Stimulated activated CD8-positive, alpha-beta memory T cell treated with anti-CD3 and anti-CD28 coated beads, Interleukin-12 subunit alpha, Interleukin-12 subunit beta, amount 100 ng/mL, for 4 hours (primary cell): Measurements from ENCODE around the gene AK9.
"Not testable (repeated sequence)": the region's sequence is repeated elsewhere in the genome, so short reads cannot be mapped to it uniquely, and the experiment has no call there.

ENCODE experiments used
- DNase-seq: peaks from one replicate; pipeline ENCODE4 v3.0.0-alpha.2; 2020; ENCODE audit warnings: low read depth

Gene AK9

GRCh38 chr6:109625199-109625598 lies 65.8 kb downstream of the AK9 start:
- no peak for DNase-seq

DNA sequence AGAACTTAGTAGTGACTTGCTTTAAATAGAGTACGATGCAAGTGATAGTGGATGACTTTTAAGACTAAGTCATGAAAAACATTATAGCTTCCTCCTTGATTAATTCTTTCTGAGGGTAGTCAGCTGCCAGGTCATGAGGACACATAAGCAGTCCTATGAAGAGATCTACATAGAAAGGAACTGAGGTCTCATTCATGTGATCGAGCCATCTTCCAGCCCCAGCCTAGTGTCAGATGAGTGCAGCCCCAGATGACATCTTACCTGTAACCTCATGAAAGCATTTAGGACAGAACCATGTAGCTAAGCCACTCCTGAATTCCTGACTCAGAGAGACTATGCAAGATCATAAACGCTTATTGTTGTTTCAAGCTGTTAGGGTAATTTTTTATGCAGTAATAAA lies 67.7 kb downstream of the AK9 start:
- DNase-seq: no peak

DNA sequence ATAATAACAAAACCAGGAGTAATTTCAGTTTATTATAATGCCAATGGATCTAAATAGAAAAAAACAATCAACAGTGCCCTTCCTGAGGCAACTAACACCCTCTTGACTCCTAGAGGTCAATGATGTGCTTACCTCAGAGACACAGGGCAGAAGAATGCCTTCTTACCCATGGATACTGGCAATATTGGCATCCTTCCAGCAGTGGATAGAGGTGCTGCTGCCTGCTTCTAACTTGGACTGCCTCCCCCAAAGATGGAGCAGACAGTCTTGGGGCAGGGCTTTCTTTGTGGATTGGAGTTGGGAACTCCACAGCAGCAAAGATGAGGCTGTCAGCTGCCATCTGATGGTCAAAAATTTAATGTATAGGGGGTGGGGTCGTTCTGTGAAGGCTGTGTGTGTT lies 78.7 kb downstream of the AK9 start:
- DNase-seq: no peak

DNA sequence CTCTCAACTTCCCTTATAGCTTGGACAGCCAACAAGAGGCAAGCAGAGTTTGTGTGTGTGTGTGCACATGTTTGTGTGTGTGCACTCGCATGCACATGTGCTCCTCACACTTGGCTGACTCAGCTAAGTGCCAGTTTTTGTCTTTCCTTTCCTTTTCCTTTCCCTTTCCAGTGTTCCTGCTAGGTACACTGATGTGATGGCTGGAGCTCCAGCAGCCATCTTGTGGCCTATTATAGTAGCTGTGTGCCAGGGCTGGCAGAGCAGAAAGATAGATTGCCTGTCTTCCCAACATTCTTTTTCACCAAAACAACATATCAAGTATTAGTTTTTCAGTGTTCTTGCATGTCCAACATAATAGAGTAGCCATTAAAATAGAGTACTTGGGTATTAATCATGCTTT lies 79.5 kb downstream of the AK9 start:
- no peak for DNase-seq

DNA sequence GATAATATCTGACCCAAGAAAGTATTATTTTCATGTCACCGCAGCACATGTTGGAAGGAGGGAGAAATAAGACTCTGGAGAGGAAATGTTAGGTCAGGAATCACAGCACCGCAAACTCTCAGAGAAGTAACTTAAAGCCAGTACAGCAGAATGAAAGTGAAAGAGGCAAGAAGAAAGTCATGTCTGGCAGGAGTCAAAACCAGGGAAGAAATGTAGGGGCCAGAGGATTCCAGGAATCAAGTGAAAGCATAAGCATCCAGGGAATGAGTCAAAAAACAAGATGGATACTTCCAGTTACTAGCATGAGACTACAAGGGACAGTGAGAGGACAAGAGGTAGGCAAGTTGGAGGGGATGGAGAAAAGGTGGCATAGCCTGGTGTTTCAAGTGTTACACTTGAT lies 80.4 kb downstream of the AK9 start:
- DNase-seq: no peak

DNA sequence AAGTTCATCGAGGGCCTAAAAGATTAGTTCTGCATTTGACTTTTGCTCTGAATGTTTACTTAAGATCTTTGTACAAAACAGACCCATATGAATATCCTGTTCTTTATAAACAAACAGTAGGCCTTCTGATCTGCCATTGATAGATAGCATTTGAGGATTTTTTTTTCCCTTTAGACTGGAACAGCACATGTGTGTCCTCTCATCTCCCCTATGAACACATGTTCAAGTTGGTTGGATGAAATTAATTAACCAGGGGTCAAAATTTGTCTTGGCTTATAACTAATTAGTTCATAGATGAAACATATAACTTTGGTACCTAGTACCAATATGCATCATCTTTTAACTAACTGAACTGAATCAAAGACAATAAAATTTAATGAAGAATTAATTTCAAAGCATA lies 81.3 kb downstream of the AK9 start:
- no peak for DNase-seq

GRCh38 chr6:109606359-109606758 lies 84.6 kb downstream of the AK9 start:
- no peak for DNase-seq

DNA sequence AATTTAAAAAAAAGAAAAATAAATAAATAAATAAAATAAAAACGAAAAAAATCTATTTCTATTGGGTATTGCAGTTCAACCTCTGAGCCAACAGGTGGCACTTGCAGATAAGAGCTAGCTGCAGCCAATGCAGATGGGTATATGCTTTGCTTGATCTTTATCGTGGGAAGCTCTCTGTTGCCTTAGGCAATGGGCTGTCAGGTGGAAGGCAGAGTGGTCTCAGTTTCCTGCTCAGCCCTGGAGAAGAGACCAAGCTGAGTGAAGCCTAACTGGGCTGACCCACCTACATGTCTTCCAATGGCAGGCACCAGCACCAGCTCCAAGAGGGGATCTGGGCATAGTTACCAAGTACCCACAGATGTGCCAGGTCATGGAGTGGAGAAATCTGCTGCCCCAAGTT lies 95.0 kb downstream of the AK9 start:
- no peak for DNase-seq

DNA sequence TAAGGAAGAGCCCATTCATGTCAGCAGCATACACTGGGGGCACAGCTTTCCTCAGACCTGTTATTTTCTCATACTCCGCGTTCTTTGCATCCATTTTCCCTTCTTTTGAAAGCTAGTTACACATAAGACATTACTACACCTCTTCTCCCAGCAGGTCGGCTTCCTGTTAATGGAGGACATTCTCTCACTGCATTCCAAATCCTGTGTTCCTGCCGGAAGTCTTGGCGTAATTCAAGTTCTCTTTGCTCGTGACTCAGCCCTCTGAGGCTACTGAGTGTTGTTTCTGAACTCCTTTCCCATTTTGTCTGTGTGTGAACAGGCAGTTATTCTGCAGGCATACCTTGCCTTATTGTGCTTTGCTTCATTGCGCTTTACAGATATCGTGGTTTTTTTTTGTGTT lies 110.5 kb downstream of the AK9 start:
- no peak for DNase-seq

GRCh38 chr6:109579361-109579760 lies 111.6 kb downstream of the AK9 start:
- DNase-seq: no peak

- DNase-seq: not testable (repeated sequence)
These were observed 121.1 kb downstream of the AK9 start for GRCh38 chr6:109569901-109570300.

DNA sequence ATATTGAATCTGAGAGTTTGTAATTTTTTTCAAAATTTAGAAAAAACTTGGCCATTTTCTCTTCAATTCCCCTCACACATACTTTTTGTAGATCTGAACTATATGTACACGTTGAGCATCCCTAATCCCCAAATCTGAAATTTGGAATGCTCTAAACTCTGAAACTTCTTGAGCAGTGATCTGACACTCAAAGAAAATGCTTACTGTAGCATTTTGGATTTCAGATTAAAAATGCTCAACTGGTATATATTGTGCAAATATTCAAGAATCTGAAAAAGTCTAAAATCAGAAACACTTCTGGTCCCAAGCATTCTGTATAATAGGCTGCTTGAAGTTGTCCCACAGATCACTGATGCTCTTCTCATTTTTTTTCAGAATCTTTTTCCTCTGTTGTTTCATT lies 129.2 kb downstream of the AK9 start:
- DNase-seq: no peak

DNA sequence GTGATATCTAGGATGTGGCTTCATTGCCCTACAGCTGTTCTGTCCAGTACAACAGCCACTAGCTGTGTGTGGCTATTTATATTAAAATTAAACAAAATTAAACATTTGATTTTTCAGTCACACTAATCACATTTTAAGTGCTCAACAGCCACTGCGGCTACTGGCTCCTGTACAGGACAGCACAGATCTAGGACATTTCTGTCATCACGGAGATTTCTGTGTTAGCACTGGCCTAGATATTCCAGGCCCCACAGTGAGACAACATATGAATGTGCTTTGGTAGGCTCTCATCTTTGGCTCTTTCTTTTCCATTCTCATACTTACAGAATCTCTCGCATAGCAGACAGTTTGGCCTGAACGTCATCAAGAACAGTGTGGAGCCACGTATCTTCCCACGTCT lies 159.6 kb downstream of the AK9 start:
- DNase-seq: no peak

- no peak for DNase-seq
These were observed 163.0 kb downstream of the AK9 start for GRCh38 chr6:109527989-109528388.

GRCh38 chr6:109526905-109527628 lies 163.9 kb downstream of the AK9 start:
- peak; percentile 2 for DNase-seq

DNA sequence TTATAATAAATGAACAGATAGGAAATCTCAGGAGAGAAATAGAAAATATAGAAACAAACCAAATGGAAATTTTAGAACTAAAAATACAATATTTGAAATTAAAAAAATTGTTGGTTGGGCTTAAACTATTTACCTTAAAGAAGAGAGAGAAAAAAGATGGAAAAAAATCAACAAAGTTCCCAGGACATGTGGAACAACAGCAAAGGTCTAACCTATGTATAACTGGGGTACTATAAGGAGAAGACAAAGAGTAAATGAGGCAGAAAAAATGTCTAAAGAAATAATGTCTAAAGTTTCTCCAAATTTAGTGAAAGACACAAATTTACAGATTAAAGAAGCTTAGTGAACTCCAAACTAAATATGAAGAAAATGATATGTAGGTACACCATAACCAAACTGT lies 166.9 kb downstream of the AK9 start:
- DNase-seq: no peak

- DNase-seq: no peak
These were observed 167.5 kb downstream of the AK9 start for GRCh38 chr6:109523478-109523877.

DNA sequence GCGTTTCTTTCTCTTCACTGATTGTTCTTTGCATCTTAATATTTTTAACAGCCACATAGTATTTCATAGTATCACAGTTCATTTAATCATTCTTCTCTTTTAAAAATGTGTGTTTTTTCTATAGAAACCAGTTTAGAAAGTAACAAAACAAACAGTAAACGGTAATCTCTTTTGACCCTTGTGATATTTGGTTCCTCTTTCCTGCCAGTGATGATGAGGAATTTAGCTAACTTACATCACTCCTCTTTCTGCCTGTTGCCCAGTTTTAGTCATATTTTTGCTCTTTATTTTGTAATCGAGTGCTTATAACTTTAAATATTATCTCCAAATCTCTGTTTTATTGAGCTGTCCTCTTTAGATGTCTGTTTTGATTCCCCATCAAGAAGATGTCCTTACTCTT lies 169.9 kb downstream of the AK9 start:
- DNase-seq: no peak

DNA sequence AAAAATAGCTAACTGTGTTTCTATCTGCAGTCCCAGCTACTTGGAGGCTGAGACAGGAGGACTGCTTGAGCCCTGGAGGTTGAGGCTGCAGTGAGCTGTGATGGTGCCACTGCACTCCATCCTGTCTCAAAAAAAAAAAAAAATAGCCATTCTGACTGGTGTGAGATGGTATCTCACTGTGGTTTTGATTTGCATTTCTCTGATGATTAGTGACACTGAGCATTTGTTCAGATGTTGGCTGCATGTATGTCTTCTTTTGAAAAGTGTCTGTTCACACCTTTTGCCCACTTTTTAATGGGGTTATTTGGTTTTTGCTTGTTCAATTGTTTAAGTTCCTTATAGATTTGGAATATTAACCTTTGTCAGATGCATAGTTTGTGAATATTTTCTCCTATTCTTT lies 171.4 kb downstream of the AK9 start:
- not testable (repeated sequence) for DNase-seq

DNA sequence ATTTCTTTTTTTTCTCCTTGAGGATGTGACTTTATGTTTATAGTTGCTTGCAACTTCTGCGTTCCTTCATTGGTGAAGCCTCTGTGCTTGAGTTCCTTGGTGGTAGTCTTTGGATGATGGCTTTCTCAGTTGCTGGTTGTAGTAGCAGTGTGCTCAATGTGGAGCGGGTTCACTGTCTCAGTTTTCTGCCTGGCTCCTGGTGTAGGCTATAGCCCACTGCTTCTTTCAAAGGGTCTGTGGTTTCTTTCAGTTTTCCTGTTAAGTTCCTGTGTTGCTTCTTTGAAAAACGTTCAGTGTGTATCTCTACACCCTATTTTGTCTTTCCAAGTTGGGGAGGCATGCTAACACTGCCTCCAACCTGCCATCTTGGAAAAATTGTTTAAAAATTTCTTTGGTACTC lies 174.1 kb downstream of the AK9 start:
- no peak for DNase-seq

GRCh38 chr6:109515781-109516409 lies 175.1 kb downstream of the AK9 start:
- no peak for DNase-seq

DNA sequence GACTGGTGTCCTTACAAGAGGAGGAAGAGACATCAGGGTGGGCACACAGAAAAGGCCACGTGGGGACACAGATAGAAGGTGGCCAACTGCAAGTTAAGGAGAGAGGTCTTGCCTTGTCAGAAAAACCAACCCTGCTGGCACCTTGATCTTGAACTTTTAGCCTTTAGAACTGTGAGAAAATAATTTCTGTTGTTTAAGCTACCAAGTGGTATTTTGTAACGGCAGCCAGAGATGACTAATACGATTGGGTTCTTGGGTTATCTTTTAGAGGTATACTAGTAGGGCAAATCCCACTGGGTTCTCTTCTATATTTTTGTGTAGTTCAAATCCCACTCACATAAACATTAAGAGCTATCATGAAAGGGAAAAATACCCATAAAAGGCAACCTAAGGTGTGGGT lies 176.1 kb downstream of the AK9 start:
- DNase-seq: no peak

- no peak for DNase-seq
These were observed 177.4 kb downstream of the AK9 start for GRCh38 chr6:109513571-109514071.

DNA sequence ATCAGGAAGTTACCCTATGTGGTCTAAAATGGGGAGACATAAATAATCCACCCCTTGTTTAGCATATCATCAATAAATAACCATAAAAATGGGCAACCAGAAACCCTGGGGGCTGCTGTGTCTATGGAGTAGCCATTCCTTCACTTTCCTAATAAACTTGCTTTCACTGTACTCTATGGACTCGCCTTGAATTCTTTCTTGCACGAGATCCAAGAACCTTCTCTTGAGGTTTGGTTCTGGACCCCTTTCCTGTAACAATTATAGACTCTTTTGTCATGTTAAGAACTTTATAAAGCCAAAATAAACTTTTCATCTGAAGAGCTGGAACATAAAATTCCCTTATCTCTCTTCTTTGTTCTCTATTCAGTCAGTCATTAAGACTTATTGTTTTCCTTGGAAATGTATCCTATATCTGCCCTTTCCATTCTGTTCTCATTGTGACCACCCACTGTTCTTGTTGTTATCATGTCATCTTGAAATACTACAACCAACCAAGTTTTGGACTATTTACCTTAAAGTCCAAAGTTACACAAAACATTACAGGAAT lies 178.7 kb downstream of the AK9 start:
- DNase-seq: no peak
